ENCODE measurements around the gene SCN1B.

The SCN1B gene

DNA sequence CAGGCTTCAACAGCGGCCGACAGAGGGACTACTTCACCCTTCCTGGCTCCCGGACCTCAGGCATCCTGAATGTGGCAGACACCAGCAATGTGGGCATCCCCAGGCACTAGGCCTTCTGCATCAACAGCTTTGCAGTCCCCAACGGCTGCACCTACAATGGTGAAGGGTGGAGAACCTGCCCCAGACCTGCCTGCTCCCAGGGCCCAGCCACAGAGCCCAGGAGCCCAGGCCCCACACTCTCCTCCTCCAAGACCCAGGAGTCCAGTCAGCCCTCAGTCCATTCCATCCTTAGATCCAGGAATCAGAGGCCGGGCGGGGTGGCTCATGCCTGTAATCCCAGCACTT, 45.7 kb downstream of the SCN1B start:
- no peak overlapping the region for H3K4me2 ChIP-seq
- no peak overlapping the region for H3K4me3 ChIP-seq (IDR thresholded peaks at IDR 0.05; ENCODE audit: insufficient read depth, low read depth, low read length)
- H3K79me2 ChIP-seq (ENCODE audit: insufficient read depth, low read depth): no peaks in the 10 kb centered on the region
- no peaks in the 10 kb centered on the region for H3K36me3 ChIP-seq (ENCODE audit: insufficient read depth)
- peaks cover 35% of the 10 kb centered on the region; the same call in 1 of the 2 replicates for H3K27me3 ChIP-seq (ENCODE audit: insufficient read depth, low read depth)
- no peak overlapping the region for H3K9ac ChIP-seq
- H4K20me1 ChIP-seq (ENCODE audit: insufficient read depth): no peaks in the 10 kb centered on the region
- H2AFZ ChIP-seq (ENCODE audit: low read depth): no peak overlapping the region
- H3K27ac ChIP-seq: no peak overlapping the region
- H3K4me1 ChIP-seq (ENCODE audit: low read depth, poor library complexity, severe bottlenecking): no peaks in the 10 kb centered on the region
- TF ChIP-seq, protein P1, sequence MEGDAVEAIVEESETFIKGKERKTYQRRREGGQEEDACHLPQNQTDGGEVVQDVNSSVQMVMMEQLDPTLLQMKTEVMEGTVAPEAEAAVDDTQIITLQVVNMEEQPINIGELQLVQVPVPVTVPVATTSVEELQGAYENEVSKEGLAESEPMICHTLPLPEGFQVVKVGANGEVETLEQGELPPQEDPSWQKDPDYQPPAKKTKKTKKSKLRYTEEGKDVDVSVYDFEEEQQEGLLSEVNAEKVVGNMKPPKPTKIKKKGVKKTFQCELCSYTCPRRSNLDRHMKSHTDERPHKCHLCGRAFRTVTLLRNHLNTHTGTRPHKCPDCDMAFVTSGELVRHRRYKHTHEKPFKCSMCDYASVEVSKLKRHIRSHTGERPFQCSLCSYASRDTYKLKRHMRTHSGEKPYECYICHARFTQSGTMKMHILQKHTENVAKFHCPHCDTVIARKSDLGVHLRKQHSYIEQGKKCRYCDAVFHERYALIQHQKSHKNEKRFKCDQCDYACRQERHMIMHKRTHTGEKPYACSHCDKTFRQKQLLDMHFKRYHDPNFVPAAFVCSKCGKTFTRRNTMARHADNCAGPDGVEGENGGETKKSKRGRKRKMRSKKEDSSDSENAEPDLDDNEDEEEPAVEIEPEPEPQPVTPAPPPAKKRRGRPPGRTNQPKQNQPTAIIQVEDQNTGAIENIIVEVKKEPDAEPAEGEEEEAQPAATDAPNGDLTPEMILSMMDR (conservative IDR thresholded peaks at IDR 0.05; ENCODE audit: low read depth, low read length): no peak

DNA sequence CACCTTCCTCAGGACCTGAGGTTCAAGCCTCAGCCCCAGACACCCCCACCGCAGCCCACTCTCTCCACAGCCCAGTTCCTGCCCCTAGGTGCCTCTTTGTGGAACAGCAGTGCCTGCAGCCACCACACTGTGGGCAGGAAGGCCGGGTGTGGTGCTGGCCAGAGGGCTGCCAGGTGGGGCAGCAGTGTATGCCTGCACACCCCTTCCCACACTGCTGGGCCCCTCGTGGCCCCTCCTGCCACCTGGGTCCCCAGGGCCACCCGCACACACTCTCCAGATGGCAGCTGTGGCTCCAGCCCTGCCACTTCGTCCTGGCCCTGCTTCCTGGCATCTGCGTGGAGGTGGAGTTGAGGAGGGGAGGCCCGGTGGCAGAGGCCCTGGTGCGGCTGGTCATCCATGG, 46.4 kb downstream of the SCN1B start:
- Histone ChIP-seq H3K79me2 (ENCODE audit: insufficient read depth, low read depth) (no peaks in the 10 kb centered on the region), H3K27me3 (ENCODE audit: insufficient read depth, low read depth) (peaks cover 36% of the 10 kb centered on the region; the same call in 1 of the 2 replicates), H4K20me1 (ENCODE audit: insufficient read depth) (no peaks in the 10 kb centered on the region), H3K4me2 (no peak overlapping the region), H3K36me3 (ENCODE audit: insufficient read depth) (no peaks in the 10 kb centered on the region), H3K4me3 (IDR thresholded peaks at IDR 0.05; ENCODE audit: insufficient read depth, low read depth, low read length) (no peak overlapping the region), H3K9ac (no peak overlapping the region), H3K27ac (no peak overlapping the region), H3K4me1 (ENCODE audit: low read depth, poor library complexity, severe bottlenecking) (no peaks in the 10 kb centered on the region), H2AFZ (ENCODE audit: low read depth) (no peak overlapping the region)
- TF ChIP-seq, protein P1 (conservative IDR thresholded peaks at IDR 0.05; ENCODE audit: low read depth, low read length): no peak

DNA sequence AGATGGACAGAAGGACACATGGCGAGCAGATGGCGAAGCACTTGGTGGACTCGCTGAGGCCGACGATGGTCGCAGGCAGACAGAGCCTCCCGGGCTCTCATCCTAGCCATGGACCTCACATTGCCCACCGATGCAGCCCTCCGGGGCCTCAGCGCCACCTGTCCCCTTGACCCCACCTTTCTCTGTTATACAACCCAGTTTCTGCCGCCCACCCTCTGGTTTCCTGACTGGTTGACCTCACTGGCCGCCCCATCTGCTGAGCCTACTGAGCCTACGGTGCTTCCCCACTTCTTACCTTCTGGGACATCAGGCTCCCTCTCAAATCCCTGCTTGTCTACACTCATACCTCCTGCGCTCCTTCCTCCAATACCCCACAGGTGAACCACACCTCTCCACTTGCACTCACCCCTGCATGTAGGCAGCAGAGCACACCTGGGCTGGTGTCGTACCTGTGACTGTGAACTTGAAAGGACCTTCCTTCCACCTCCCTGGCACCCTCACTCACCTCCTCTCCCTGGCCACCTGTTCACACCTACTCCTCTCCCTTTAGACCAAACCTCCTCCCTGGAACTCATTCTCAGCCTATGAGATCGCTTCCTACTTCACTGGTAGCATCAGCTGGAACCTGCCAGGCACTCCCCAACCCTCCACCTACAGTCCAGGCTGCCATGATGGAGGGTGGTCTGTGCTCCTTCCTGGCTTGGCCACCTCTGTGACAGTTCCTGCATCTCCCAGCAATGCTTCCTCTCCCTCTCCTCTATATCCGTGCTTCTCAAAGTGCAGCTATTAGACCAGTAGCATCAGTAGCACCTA, 47.3 kb downstream of the SCN1B start:
- Histone ChIP-seq H3K36me3 (ENCODE audit: insufficient read depth) (no peaks in the 10 kb centered on the region), H2AFZ (ENCODE audit: low read depth) (no peak overlapping the region), H3K4me1 (ENCODE audit: low read depth, poor library complexity, severe bottlenecking) (no peaks in the 10 kb centered on the region), H4K20me1 (ENCODE audit: insufficient read depth) (no peaks in the 10 kb centered on the region), H3K27ac (no peak overlapping the region), H3K4me3 (IDR thresholded peaks at IDR 0.05; ENCODE audit: insufficient read depth, low read depth, low read length) (no peak overlapping the region), H3K27me3 (ENCODE audit: insufficient read depth, low read depth) (peaks cover 38% of the 10 kb centered on the region; the same call in 1 of the 2 replicates), H3K79me2 (ENCODE audit: insufficient read depth, low read depth) (no peaks in the 10 kb centered on the region), H3K9ac (no peak overlapping the region), H3K4me2 (no peak overlapping the region)
- TF ChIP-seq, protein P1 (conservative IDR thresholded peaks at IDR 0.05; ENCODE audit: low read depth, low read length): no peak

DNA sequence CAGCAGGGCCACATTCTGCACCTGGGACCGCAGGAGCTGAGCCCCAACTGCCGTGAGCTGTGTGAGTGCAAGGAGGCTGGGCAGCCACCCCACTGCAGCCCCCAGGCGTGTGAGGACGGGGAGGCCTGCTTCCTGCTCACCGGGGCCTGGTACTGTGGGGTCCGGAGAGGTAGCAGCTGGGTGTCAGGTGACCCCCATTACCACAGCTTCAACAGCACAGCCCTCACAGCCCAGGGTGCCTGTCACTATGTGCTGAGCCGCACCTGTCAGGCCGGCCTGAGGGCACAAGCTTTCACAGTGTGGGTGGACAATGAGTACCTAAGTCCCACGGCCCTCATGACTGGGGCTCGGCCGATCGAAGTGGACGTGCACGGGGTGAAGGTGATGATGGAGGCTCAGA, 49.6 kb downstream of the SCN1B start:
- Histone ChIP-seq H3K27ac (no peak overlapping the region), H3K4me3 (IDR thresholded peaks at IDR 0.05; ENCODE audit: insufficient read depth, low read depth, low read length) (no peak overlapping the region), H3K9ac (no peak overlapping the region), H3K27me3 (ENCODE audit: insufficient read depth, low read depth) (peaks cover 32% of the 10 kb centered on the region; the same call in 1 of the 2 replicates), H3K4me1 (ENCODE audit: low read depth, poor library complexity, severe bottlenecking) (no peaks in the 10 kb centered on the region), H3K36me3 (ENCODE audit: insufficient read depth) (no peaks in the 10 kb centered on the region), H3K79me2 (ENCODE audit: insufficient read depth, low read depth) (no peaks in the 10 kb centered on the region), H3K4me2 (no peak overlapping the region), H4K20me1 (ENCODE audit: insufficient read depth) (no peaks in the 10 kb centered on the region), H2AFZ (ENCODE audit: low read depth) (no peak overlapping the region)
- TF ChIP-seq, protein P1 (conservative IDR thresholded peaks at IDR 0.05; ENCODE audit: low read depth, low read length): no peak

Measured in KMS-11 (cell line).